Colonic mucosa (tissue), 4 donors: ENCODE results near the gene SCG2. TPM values are rescaled to one million over a fixed set of nuclear protein-coding genes. Genes with fewer than 3 reads are reported as not detected.

Experiments used
- DNase-seq: peaks from one replicate; pipeline ENCODE4 v3.0.0-alpha.2; 2020
- H3K27ac ChIP-seq: fragments of 200-600 bp; one replicate; pipeline ENCODE4 v1.8.0; 2021
- H3K27me3 ChIP-seq: fragments of 200-600 bp; one replicate; pipeline ENCODE4 v1.8.0; 2021
- H3K36me3 ChIP-seq: fragments of 200-600 bp; one replicate; pipeline ENCODE4 v1.8.0; 2021
- H3K4me1 ChIP-seq: fragments of 200-600 bp; one replicate; pipeline ENCODE4 v1.8.0; 2021; ENCODE audit warnings: mild to moderate bottlenecking
- H3K4me3 ChIP-seq: fragments of 200-600 bp; one replicate; pipeline ENCODE4 v1.8.0; 2021
- H3K9ac ChIP-seq, 2 donors: one replicate each; pipeline ENCODE4 v1.7.0; 2013; ENCODE audit warnings: control low read depth in 2 of 2, low read depth in 2 of 2, low read length in 2 of 2
- H3K9me3 ChIP-seq: fragments of 200-600 bp; one replicate; pipeline ENCODE4 v1.8.0; 2021
- intact Hi-C: fragments of 100-400 bp; cut with DNase I; formaldehyde crosslinking; loops from one replicate; pipeline ENCODE4 v1.14.1; 2022
- total RNA-seq, 2 donors: library from RNA; stranded (reverse); fragmentation: NEBNext Ultra II Directional in 1 of 2; extraction: Animal tissue kit (Norgen Biotek cat#: 25700) in 1 of 2; gene quantifications; one replicate each; pipeline ENCODE4 v1.2.1, GENCODE V29; 2021
- TF ChIP-seq, protein P1 (sequence below): fragments of 200-600 bp; IDR thresholded peaks from one replicate; pipeline ENCODE4 v1.8.0; 2022; ENCODE audit warnings: antibody characterized with exemption, mild to moderate bottlenecking
- donor health status: healthy.
- donor health status: DM: no; HTN: no; CAD: no.
- donor health status: DM: no; HTN: no; CAD: no.

The SCG2 gene
- total RNA-seq, 2 donors from 2014 or later, result 2.9 to 4.1 TPM

DNA sequence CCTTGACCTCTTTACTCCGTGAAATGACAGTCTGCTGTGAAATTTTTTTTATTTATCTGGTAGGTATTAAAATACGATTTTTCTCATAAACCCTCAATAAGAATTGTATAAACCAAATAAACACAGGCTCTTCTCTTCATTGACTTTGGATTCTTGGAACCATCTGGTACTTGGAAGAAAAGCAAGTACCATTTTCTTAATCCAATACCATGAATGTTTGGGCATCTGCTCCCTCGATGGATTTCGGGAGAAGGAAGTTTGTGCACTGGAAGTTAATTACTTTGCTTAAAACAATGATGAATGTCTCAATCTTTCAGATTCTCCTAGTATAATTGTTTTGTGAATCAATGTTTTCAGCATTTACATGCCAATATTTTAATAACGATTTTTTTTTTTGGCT lies 5.3 kb upstream of the SCG2 start:
- TF ChIP-seq, protein P1, sequence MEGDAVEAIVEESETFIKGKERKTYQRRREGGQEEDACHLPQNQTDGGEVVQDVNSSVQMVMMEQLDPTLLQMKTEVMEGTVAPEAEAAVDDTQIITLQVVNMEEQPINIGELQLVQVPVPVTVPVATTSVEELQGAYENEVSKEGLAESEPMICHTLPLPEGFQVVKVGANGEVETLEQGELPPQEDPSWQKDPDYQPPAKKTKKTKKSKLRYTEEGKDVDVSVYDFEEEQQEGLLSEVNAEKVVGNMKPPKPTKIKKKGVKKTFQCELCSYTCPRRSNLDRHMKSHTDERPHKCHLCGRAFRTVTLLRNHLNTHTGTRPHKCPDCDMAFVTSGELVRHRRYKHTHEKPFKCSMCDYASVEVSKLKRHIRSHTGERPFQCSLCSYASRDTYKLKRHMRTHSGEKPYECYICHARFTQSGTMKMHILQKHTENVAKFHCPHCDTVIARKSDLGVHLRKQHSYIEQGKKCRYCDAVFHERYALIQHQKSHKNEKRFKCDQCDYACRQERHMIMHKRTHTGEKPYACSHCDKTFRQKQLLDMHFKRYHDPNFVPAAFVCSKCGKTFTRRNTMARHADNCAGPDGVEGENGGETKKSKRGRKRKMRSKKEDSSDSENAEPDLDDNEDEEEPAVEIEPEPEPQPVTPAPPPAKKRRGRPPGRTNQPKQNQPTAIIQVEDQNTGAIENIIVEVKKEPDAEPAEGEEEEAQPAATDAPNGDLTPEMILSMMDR, result no peak
- Histone ChIP-seq H3K27me3 (no peaks in the 10 kb centered on the region), H3K4me1 (no peaks in the 10 kb centered on the region), H3K9me3 (no peaks in the 10 kb centered on the region), H3K36me3 (no peaks in the 10 kb centered on the region), H3K4me3 (no peak overlapping the region), H3K27ac (no peak overlapping the region), H3K9ac (no peak overlapping the region)
- DNase-seq, result no peak
- intact Hi-C loops, result no loop called here

DNA sequence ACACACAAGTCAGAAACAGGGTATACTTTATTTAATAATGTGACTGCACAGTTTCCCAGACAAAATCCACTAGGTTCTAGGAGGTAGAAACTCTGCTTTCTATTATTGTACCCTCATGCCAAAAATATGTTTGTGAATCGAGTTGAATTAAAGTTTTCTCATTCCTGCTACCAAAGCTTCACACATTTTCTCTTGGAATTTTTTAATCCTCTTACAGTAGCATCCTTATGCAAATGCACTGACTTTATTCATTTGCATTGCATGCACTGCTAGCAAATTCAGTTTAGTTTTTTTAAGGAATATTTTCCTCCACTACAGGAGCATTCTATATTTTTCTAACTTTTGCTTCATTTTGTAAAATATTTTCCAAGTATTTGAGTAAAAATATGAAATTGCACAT lies 4.8 kb upstream of the SCG2 start:
- DNase-seq, result no peak
- no peaks in the 10 kb centered on the region for H3K36me3 ChIP-seq
- H3K27me3 ChIP-seq, result no peaks in the 10 kb centered on the region
- intact Hi-C loops, result no loop called here
- H3K4me1 ChIP-seq, result no peaks in the 10 kb centered on the region
- TF ChIP-seq, protein P1, result no peak
- H3K27ac ChIP-seq, result no peak overlapping the region
- H3K4me3 ChIP-seq, result no peak overlapping the region
- H3K9ac ChIP-seq, result no peak overlapping the region
- no peaks in the 10 kb centered on the region for H3K9me3 ChIP-seq

DNA sequence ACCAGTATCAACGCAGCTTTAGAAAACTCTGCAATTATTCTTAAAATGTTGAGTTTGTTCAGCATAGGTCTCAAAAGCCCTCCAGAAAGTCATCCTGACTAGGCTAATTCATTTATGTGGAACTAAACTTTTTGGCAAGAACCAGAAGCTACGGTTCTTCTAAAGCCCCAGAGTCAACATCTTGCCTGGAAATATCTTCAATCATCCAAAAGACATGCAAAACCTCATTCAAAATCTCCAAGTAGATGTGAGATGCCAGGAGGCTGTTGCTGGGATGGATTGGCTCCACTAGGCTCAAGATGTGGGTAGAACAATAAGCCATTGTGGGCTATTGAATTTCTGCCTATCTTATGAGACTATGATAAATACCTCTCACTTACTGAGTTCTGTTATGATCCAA lies 2.1 kb upstream of the SCG2 start:
- H3K27me3 ChIP-seq, result no peaks in the 10 kb centered on the region
- H3K4me3 ChIP-seq, result no peak overlapping the region
- TF ChIP-seq, protein P1, result no peak
- intact Hi-C loops, result no loop called here
- no peaks in the 10 kb centered on the region for H3K9me3 ChIP-seq
- no peaks in the 10 kb centered on the region for H3K4me1 ChIP-seq
- no peak overlapping the region for H3K9ac ChIP-seq
- no peak for DNase-seq
- no peaks in the 10 kb centered on the region for H3K36me3 ChIP-seq
- H3K27ac ChIP-seq, result no peak overlapping the region

DNA sequence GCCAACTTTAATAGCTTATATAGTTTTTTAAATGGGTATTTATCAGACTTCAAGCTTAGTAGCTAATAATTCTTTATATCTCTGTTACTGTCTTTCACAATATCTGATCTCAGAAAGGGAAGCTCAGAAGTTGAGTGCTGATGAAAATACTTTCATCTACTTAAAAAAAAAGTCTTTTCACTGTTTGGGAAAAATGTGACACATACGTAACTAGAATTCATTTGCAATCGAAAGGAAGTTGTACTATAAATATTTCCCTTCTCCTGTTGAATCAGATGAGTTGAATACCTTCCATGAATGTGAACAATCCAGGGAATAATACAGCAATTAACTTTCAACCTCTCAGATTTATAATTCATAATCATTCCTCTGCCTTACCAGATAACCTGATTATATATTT lies 811 bp upstream of the SCG2 start:
- intact Hi-C loops, result no loop called here
- no peak for DNase-seq
- TF ChIP-seq, protein P1, result no peak
- H3K36me3 ChIP-seq, result no peaks in the 10 kb centered on the region
- H3K9ac ChIP-seq, result no peak overlapping the region
- H3K4me1 ChIP-seq, result no peaks in the 10 kb centered on the region
- H3K27me3 ChIP-seq, result no peaks in the 10 kb centered on the region
- H3K27ac ChIP-seq, result no peak overlapping the region
- H3K9me3 ChIP-seq, result no peaks in the 10 kb centered on the region
- no peak overlapping the region for H3K4me3 ChIP-seq

DNA sequence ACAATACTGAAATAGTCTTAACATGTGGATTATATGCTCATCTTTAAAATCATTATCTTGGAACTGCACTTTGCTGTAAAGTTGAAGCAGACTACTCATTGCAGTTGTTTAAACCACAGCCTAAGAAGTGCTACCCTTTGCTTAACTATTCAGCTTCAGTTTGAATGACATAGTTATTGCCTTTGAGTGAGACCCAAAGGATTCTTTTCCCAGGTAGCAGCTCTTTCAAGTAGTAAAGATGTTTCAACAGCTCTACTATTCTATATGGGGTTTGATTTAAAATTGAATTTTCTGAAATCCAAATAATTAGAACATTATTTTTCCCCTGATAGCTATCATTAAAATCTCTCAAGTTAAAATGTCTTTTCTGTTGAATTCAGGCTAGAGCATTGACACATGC lies 1.1 kb downstream of the SCG2 start:
- no peaks in the 10 kb centered on the region for H3K4me1 ChIP-seq
- intact Hi-C loops, result no loop called here
- no peaks in the 10 kb centered on the region for H3K27me3 ChIP-seq
- H3K36me3 ChIP-seq, result no peaks in the 10 kb centered on the region
- H3K27ac ChIP-seq, result no peak overlapping the region
- H3K9me3 ChIP-seq, result no peaks in the 10 kb centered on the region
- no peak overlapping the region for H3K9ac ChIP-seq
- no peak overlapping the region for H3K4me3 ChIP-seq
- TF ChIP-seq, protein P1, result no peak
- no peak for DNase-seq
